Right cardiac atrium (tissue), 5 donors: Measurements from ENCODE around the gene KCTD6. TPM values are rescaled to one million over a fixed set of nuclear protein-coding genes. Genes with fewer than 3 reads are reported as not detected.

Experiments used
- polyA plus RNA-seq: library from polyadenylated mRNA; stranded (reverse); fragments of 200-250 nt; gene quantifications from one replicate; pipeline ENCODE4 v1.2.3, GENCODE V29; 2013
- total RNA-seq, 4 donors: library from RNA; stranded (reverse); fragmentation: NEBNext Ultra II Directional; extraction: Animal tissue kit (Norgen Biotek cat#: 25700); gene quantifications; one replicate each; pipeline ENCODE4 v1.2.1, GENCODE V29; 2021
- donor health status: healthy with polysubstance abuse.
- donor health status: DM: no; HTN: yes; CAD: no.
- donor health status: DM: no; HTN: no; CAD: no.
- donor health status: DM: no; HTN: yes; CAD: no; lungs with severe emphysema.
- donor health status: DM: yes; HTN: yes; CAD: no.

The KCTD6 gene
- total and polyA plus RNA-seq, 5 donors: 8.0 to 10.3 (median 8.4) TPM

Other genes with a start within 250 kb of the KCTD6 start
- 10 to 100 TPM; 15.7 to 24.9 (median 18.3) TPM for gene RPP14, start 185.9 kb upstream of the KCTD6 start, total RNA-seq
- 26.0 TPM for gene RPP14, start 185.9 kb upstream of the KCTD6 start, polyA plus RNA-seq
- 10 to 100 TPM; 10.1 to 16.9 (median 12.2) TPM for gene HTD2, start 185.6 kb upstream of the KCTD6 start, total RNA-seq
- 15.5 TPM for gene HTD2, start 185.6 kb upstream of the KCTD6 start, polyA plus RNA-seq
- gene PXK, start 159.2 kb upstream of the KCTD6 start, total RNA-seq: 10 to 100 TPM; 11.4 to 17.3 (median 13.7) TPM
- 7.7 TPM for gene PXK, start 159.2 kb upstream of the KCTD6 start, polyA plus RNA-seq
- 100 to 1,000 TPM; 115 to 148 (median 134) TPM for gene PDHB, start 58.3 kb upstream of the KCTD6 start, total RNA-seq
- 242 TPM for gene PDHB, start 58.3 kb upstream of the KCTD6 start, polyA plus RNA-seq
- 10 to 100 TPM; 23.4 to 42.2 (median 40.6) TPM for gene ACOX2, start 45.1 kb downstream of the KCTD6 start, total RNA-seq
- 33.9 TPM for gene ACOX2, start 45.1 kb downstream of the KCTD6 start, polyA plus RNA-seq
- gene FAM107A, start 85.3 kb downstream of the KCTD6 start, total RNA-seq: 10 to 100 TPM; 38.0 to 80.8 (median 58.0) TPM
- gene FAM107A, start 85.3 kb downstream of the KCTD6 start, polyA plus RNA-seq: 52.7 TPM
- under 1 TPM; 0.24 to 0.37 (median 0.29) TPM for gene FAM3D, start 174.7 kb downstream of the KCTD6 start, total RNA-seq
- 0.14 TPM for gene FAM3D, start 174.7 kb downstream of the KCTD6 start, polyA plus RNA-seq